Measurements from ENCODE around the gene STX8.
"Not testable (repeated sequence)": the region's sequence is repeated elsewhere in the genome, so short reads cannot be mapped to it uniquely, and the experiment has no call there.

The STX8 gene

DNA sequence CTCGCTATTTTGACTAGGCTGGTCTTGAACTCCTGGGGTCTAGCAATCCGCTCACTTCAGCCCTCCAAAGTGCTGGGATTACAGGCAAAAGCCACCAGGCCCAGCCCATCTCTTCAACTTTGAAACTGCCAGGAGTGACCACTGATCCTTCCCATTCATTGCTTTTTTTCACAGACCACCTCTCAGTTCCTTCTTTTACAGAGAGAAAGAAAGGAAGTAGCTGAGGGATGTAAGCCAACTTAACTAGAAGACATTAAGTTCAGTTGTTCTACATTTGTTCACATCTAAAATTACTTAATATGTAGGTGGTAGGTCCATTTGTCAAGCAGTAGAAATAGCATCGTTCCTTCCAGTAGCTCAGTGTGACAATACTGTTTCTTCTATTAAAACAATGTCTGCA lies 219.8 kb downstream of the STX8 start:
- DNase-seq (ENCODE audit: low read depth in 2 of 3, low spot score in 2 of 3), result no peak

DNA sequence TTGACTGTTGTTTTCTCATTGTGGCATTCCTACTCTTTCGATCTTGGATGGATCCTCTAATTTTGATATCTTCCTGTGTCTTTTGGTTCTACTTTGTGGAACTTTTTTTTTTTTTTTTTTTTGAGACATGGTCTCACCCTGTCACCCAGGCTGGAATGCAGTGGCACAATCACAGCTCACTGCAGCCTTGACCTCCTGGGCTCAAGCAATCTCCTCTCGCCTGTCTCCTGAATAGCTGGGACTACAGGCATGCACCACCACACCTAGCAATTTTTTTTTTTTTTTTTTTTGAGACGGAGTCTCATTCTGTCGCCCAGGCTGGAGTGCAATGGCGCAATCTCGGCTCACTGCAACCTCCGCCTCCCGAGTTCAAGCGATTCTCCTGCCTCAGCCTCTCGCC lies 220.4 kb downstream of the STX8 start:
- not testable (repeated sequence) for DNase-seq (ENCODE audit: low read depth in 2 of 3, low spot score in 2 of 3)

DNA sequence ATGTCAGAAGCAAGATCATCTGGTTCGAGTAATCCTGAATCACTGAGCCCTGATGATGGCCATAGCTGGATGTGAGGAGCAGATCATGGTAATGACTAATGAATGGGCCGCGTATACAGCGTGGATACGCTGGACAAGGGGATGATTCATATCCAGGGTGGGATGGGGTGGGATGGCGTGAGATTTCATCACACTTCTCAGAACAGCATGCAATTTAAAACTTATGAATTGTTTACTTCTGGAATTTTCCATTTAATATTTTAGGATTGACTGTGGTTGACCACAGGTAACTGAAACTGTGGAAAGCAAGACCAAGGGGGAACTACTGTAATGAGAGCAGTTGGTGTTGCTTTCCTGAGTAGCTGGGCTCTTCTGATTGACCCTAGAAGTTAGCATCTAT lies 225.5 kb downstream of the STX8 start:
- no peak for DNase-seq (ENCODE audit: low read depth in 2 of 3, low spot score in 2 of 3)

DNA sequence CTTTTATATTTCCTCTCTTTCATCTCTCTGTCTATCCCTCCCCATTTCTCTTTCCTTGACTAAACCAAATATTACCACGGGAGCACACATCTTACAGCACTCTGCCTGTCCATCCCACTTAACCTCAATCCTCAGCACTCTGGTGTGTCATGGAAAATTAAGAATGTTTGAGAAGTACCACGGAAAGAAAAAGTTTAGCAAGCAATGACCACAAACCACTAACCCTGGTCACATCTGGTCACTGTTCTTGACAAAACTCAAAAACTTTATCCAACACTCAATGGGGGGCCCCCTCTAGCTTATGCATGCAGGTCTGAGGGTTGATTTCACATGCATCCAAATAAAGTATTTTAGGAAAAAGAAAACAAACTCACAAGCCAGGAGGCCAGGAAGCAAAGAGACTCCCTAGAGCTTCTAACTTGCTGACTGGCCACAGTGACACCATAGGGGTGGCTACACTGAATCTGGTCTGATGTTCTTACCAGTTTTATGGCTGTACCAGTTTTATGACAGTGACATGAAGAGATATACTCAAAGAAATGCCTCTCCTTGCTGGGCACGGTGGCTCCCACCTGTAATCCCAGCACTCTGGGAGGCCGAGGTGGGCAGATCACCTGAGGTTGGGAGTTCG lies 229.2 kb downstream of the STX8 start:
- DNase-seq (ENCODE audit: low read depth in 2 of 3, low spot score in 2 of 3), result no peak

DNA sequence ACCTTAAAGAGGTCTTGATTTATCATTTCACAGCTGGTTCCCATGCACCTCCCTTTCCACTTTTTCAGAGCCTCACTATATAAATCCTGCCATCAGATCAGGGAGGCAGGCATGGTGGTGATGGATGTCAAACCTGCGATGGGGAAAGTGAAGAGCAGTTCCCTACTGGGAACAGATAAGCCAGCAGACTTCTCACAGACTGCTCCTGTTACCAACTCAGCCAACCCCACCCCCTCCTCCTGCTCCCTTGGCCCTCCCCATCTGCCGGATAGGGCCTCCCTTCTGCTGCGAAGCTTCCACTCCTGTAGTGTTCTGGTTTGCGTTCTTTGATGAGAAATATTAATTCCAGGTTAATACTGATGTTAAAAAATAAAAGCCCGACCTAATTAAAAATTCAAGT lies 232.1 kb downstream of the STX8 start:
- no peak for DNase-seq (ENCODE audit: low read depth in 2 of 3, low spot score in 2 of 3)

DNA sequence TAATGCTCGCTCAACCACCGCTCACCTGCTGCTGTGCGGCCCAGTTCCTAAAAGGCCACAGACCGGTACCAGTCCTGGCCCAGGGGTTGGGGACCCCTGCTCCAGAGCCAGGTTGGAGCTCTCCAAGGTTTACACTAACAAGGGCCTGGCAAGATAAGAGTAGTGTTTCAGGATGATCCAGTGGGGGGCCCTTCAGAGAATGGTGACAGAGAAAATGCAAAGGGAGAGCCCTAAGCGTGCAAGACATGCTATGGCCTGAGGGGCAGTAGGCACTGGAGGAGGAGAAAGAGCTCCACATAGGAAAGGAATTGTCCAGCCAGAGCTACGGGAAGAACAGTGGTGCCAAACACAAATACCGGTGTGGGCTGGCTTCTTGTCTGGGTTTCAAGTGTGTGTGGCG lies 233.4 kb downstream of the STX8 start:
- no peak for DNase-seq (ENCODE audit: low read depth in 2 of 3, low spot score in 2 of 3)

DNA sequence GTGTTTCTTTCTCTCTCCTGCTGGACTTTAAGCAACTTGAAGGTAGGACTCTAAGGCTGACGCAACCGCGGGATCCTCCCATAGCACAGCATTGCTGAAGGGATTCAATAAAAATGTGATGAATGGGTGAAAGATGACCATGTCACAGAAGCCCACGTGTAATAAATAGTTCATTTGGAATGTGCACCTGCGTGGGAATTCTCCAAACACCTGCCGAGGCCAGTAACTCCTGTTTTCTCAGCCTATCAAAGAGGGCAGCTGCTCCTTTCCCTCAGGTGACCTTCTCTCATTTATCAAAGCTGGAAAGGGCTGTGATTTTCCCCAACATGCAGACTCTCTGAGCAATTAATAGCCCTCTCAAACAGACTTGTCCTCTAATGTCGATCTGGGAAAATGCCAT lies 235.7 kb downstream of the STX8 start:
- no peak for DNase-seq (ENCODE audit: low read depth in 2 of 3, low spot score in 2 of 3)

DNA sequence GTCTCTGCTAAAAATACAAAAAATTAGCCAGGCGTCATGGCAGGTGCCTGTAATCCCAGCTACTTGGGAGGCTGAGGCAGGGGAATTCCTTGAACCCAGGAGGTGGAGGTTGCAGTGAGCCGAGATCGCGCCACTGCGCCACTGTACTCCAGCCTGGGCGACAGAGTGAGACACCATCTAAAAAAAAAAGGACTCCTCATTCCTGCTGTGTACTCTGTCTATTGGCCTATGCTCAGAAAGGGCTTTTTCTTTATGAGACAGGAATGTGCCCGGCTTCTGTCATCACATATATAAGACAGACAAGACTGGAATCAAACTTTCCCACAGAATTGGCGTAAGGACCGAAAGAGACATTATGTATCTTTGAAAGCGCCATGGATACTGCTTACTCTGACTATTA lies 236.1 kb downstream of the STX8 start:
- DNase-seq (ENCODE audit: low read depth in 2 of 3, low spot score in 2 of 3), result not testable (repeated sequence)

DNA sequence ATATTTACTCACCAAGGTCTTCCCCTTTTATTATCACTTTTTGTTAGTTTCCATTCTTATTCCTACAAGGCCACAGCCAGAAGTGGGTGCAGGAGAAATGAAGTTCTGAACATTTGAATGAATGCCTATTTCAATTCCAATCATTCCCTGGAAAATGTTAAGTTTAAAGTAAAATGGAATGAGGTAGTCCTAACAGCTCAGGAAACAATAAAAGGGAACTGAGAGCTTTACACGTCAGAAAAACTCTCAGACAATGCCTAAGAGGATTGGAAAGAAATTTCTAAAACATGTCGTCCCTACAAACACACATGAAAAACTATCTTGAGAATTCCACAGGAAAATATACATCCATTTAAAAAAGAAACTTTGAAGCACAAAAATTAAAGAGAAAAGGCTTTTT lies 238.8 kb downstream of the STX8 start:
- no peak for DNase-seq (ENCODE audit: low read depth in 2 of 3, low spot score in 2 of 3)

DNA sequence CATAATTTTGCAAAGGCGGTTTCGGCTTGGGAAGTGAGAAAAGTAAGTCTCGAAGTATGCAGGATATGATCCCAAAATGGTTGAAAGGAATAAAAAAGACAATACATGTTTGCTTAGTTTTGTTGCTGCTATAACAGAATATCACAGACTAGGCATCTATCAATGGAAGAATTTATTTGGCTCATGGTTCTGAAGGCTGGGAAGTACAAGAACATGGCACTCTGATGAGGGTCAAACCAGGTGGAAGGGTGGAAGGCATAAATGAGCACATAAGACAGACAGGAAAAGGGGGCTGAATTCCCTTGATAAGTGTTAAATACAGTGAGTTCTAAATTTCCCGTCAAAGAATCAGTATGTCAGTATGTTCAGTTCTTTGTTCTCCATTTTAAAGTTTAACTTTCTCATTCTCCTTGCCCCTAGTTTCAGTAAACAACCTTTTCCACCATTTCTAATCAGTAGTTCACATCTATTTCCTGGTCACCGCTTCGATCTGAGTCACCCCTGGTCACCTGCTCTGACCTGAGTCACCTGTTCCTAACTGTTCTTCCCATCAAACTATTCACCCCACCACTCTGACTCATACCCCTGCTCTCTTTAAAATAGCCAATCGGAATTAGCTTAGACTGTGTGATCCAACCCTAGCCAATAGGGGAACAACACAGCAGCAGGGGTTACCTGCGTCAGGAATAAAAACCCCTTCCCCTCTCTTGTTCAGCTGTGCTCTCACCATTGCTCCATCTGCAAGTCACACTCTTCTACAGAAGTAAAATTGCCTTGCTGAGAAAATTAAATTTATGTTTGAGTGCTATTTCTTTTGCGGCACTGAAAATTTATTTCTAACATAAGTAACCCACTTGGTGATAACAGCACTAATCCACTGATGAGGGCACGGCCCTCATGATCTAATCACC lies 240.8 kb downstream of the STX8 start:
- DNase-seq (ENCODE audit: low read depth in 2 of 3, low spot score in 2 of 3), result no peak

DNA sequence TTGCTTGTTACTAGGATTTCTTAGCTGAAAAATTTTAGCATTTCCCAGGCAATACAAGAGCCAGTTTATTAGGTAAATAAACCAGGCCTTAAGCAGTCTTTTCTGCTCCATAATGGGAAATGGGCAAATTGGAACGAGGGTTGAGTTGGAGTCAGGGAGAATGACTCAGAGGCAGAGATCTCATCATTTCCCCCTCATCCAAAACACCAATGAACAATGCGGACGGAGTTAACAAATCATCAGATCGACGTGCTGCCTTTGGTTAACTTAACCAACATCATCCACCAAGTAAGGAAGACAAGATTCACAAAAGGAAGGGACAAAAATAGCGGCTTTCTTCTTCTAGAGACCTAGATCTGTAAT lies 243.5 kb downstream of the STX8 start:
- no peak for DNase-seq (ENCODE audit: low read depth in 2 of 3, low spot score in 2 of 3)

DNA sequence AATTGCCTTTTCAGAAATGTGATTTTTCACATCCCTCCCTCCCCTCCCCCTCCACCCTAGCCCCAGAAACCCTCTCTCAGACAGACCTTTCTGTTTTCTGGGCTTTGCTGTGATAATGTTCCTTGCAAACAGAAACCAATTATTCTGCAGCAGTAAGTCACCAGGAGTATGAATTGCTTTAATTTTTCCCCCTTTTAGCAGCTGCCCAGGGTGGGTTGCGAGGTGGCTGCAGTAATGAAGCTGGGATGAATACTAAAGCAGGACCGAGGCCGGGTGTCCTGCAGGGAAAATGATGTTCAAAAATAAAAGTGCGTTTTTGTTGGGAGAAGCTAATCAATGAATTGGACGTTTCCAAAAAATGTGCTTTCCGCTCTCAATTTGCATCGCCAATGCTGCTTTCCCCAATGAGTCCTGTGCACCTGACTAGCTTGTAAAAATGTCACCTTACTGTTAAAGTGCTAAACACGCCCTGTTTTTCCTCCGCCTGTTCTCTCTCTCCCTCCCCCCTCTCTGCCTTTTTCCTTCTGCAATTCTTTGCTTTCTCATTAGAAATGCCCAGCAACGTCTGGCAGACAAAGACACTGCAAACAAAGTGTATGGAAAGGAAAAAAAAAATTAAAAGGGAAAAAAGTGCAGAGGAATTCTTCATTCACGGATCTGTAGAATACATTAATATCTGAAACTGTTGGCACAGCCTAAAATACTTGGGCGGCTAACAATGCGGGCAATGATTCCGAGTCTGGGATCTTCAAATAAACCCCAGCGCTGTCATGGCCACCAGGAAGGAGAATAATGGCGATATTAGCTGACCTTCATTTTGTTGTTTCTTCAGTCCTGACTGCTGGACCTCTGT lies 244.1 kb downstream of the STX8 start:
- DNase-seq (ENCODE audit: low read depth in 2 of 3, low spot score in 2 of 3), result no peak

DNA sequence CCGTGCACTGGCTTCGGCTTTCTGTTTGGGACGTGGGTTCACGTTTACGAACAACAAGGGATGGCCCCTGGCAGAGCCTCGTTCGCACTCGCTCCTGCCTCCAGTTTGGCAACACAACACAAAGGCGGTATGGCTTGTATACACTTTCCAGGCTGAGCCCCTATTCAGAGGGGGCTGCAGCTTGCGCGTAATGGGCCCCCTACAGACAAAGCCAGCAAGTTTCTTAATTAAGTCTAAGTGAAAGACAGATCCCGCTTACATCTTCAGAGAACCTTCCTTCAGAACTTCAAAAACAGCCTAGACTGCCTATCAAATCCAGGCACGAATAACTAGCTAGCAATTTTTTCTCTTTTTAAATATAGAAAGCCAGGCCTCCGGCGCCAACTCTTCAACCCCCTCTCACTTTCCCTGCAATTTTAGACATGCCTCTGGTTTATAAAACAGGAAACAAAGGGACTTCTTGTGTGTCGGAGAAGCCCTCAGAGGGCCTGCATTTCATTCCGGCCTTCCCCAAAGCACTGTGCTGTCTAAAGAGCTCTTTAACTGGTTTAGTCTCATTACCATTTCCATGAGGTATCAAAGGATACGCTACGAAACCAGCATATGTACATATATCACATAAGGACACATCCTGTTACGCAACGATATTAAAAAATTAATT lies 244.9 kb downstream of the STX8 start:
- no peak for DNase-seq (ENCODE audit: low read depth in 2 of 3, low spot score in 2 of 3)

DNA sequence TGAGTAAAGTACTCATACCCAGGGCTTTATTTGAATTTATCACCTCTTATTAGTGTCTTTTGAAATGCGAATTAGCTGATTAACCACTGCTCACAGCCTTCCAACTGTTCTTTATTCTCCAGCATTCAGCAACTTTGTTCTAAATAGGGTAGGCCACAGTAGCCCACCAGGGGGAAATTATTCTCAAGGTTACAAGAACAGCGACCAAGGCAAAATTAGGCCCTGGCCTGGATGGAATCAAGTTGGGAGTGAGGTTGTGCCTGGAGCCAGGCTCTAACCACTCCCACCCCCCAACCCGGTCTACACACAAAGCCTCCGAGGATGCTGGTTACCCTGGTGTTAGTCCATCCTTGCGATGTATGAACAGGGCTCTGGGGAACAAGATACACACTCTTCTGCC lies 245.5 kb downstream of the STX8 start:
- no peak for DNase-seq (ENCODE audit: low read depth in 2 of 3, low spot score in 2 of 3)

DNA sequence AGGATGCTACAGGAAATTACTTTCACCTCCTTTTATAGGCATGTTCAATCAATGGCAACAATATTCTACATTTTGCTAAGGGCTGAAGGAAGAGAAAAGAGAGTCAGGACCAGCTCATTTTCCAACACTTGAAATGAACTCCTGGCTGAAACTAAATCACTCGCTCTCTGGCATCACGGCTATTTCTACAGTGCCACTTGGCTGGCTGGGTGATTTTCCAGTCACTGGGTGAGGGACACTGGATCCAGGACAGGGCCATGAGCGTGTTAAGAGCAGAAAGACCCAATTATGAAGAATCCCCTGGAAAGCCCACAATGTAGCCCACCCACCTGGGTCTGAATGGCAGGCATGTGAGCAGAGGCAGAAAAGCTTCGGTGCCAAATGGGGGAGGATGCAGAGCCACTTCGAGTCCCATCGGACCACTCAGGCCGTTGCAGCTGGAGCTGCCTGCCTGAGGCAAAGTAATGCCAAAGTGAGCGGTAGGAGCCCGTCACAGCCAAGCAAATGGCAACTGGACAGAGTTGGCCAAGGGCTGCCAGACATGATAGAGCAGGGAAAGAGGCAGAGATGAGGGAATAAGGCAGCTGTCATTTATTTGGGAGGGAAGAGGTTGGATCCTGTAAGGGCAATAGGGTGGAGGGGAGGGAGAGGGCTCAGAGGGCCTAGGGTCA lies 246.2 kb downstream of the STX8 start:
- DNase-seq (ENCODE audit: low read depth in 2 of 3, low spot score in 2 of 3), result no peak

DNA sequence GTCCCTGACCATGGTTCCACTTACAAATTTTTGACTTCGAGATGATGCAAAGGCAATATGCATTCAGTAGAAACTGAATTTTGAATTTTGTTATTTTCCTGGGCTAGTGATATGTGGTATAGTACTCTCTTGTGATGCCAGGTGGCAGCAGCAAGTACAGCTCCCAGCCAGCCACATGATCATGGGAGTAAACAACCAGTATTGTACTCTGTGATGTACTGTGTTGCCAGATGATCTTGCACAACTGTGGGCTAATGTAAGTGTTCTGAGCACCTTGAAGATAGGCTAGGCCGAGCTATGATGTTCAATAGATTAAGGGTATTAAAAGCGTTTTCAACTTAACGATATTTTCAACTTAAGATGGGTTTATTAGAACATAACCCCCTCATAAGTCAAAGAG lies 250.8 kb downstream of the STX8 start:
- no peak for DNase-seq (ENCODE audit: low read depth in 2 of 3, low spot score in 2 of 3)

DNA sequence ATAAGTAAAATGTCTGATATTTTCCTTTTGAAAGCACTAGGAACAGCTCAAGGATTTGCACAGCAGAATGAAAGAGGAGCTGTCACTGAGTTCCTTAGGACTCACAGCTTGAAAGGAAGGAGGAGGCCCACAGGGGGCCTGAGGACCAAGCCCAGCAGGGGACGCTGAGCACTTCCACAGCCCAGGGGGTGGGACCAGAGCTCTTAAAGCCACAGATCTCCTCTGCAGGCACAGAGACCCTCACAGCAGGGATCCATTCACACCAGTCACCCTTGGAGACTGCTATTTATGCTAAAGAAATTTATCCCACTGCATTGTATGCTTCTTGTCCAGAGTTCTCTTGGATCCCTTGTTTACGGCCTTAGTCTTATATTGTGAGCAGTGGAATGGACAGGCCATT lies 253.3 kb downstream of the STX8 start:
- no peak for DNase-seq (ENCODE audit: low read depth in 2 of 3, low spot score in 2 of 3)

DNA sequence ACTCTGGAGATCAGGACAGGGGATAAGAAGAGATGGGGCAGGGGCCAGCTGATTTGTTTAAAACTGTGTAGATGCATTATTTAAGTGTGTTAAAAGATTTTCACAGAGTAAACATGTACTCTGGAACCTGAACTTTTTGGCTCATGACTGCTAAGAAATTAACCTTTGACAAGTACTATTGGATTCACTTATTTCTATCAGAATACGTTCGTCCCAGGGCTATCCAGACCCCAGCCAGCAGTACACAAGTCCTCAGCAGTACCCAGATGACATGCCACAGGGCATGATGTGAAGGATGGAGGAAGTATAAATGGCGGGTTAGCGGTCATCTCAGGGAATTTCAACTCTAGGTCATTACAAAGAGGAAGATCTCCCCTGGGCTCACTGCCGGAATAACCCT lies 253.7 kb downstream of the STX8 start:
- DNase-seq (ENCODE audit: low read depth in 2 of 3, low spot score in 2 of 3), result no peak

DNA sequence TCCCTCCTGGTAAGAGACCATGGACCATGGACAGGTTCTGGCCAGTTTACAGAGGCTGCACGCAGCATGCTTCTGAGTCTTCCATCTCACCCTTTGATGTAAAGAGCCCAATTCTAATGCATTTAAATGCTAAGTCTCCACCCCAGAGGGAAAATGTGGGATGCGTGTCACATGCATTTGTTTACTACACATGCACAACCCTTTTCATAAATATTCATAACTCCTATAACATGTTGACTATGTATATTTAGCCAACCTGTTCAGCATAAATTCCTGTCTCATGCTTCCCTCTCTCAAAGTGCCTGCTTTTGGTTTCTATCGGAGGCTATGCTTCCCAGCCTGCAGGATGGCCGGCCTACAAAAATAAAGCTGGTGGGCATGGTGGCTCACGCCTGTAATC lies 260.3 kb downstream of the STX8 start:
- DNase-seq (ENCODE audit: low read depth in 2 of 3, low spot score in 2 of 3), result no peak

DNA sequence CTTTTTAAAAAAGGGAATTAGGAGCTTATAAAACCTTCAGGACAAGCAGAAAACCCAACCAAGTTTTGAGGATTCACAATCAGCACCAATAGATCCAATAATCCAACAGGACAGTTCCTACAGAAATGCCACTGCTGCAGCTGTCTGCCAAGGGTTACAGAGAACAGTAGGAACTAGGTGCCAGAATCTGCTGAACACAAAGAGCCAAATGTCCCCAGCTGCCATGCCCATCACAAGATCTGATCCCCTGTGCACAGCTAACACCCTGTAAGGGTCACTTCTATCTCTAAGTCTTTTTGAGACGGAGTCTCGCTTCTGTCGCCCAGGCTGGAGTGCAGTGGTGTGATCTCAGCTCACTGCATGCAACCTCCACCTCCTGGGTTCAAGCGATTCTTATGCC lies 262.3 kb downstream of the STX8 start:
- DNase-seq (ENCODE audit: low read depth in 2 of 3, low spot score in 2 of 3), result no peak

DNA sequence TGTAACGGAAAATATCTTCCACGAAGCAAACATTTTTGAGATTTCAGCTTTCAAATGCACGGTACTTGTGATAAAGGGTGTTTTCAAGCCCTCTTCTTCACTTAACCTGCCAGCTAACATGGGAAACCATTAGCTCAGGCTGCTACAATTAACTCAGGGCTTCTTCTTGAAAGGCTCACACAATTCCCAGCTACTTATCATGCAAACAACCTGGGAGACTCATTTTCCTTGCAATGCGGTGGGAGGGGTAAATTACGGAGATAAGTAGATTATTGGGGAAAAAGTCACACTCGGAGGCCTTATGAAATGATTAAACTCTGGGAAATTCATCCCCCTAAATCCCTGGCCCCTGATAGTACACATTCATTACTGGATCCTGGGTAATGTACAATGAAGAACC lies 266.4 kb downstream of the STX8 start:
- DNase-seq (ENCODE audit: low read depth in 2 of 3, low spot score in 2 of 3), result no peak

Data from activated CD8-positive, alpha-beta memory T cell treated with anti-CD3 and anti-CD28 coated beads for 48 hours (primary cell).